Lung (tissue), 12 donors: ENCODE data around the gene DCTN4. TPM values are rescaled to one million over a fixed set of nuclear protein-coding genes. Genes with fewer than 3 reads are reported as not detected.

Experiments used
- ATAC-seq: fragments of 200-7000 bp; cut with Tn5 transposase; one replicate; pipeline ENCODE4 v1.9.1; 2020; ENCODE audit warnings: moderate number of reproducible peaks; ENCODE audit not compliant: insufficient read depth, low FRiP score
- DNase-seq, 3 donors: peaks; one replicate each; pipeline ENCODE4 v3.0.0-alpha.2; 2013 to 2017
- H3K27ac ChIP-seq, 2 donors: one replicate each; pipeline ENCODE4 v1.5.1; 2013; ENCODE audit warnings: mild to moderate bottlenecking in 2 of 2, moderate library complexity in 2 of 2, control low read depth in 1 of 2, inconsistent platforms in 1 of 2, low read depth in 1 of 2, low read length in 1 of 2
- H3K27me3 ChIP-seq, 3 donors: one replicate each; pipeline ENCODE4 v1.5.1; 2013; ENCODE audit warnings: low read length in 2 of 3; ENCODE audit not compliant: control insufficient read depth in 3 of 3, insufficient read depth in 3 of 3
- H3K36me3 ChIP-seq, 4 donors: one replicate each; pipeline ENCODE4 v1.5.1; 2013; ENCODE audit warnings: low read length in 4 of 4, mild to moderate bottlenecking in 1 of 4, moderate library complexity in 1 of 4; ENCODE audit not compliant: control insufficient read depth in 4 of 4, insufficient read depth in 4 of 4
- H3K4me1 ChIP-seq, 5 donors: one replicate each; pipeline ENCODE4 v1.5.1; 2013; ENCODE audit warnings: low read length in 5 of 5, mild to moderate bottlenecking in 2 of 5, moderate library complexity in 1 of 5; ENCODE audit not compliant: control insufficient read depth in 5 of 5, insufficient read depth in 5 of 5
- H3K4me3 ChIP-seq: one replicate; pipeline ENCODE4 v1.5.1; 2013; ENCODE audit warnings: mild to moderate bottlenecking, control low read depth, moderate library complexity
- H3K9ac ChIP-seq, 2 donors: one replicate each; pipeline ENCODE4 v1.5.1; 2013; ENCODE audit warnings: low read length in 2 of 2, control low read depth in 1 of 2; ENCODE audit not compliant: insufficient read depth in 1 of 2
- H3K9me3 ChIP-seq, 4 donors: one replicate each; pipeline ENCODE4 v1.5.1; 2013; ENCODE audit warnings: low read length in 3 of 4, mild to moderate bottlenecking in 1 of 4, moderate library complexity in 1 of 4; ENCODE audit not compliant: control insufficient read depth in 4 of 4, insufficient read depth in 3 of 4
- WGBS, 2 donors: extraction: QIAGEN DNeasy Blood & Tissue Kit; methylation state at CpG; one replicate each; pipeline ENCODE4 v1.1.7; 2013; 5-methylcytosine and 5-hydroxymethylcytosine counted together
- polyA plus RNA-seq, 2 donors: library from polyadenylated mRNA; stranded (reverse); fragments of 200-250 nt; gene quantifications; one replicate each; pipeline ENCODE4 v1.2.1, GENCODE V29; 2013
- total RNA-seq, 2 donors: library from RNA; depleted of rRNA in 1 of 2; stranded (reverse); fragments of >200 nt in 1 of 2; gene quantifications; one replicate each; pipeline ENCODE4 v1.2.1, GENCODE V29; 2014 to 2021
- TF ChIP-seq, protein P1 (sequence below): IDR thresholded peaks from 2 replicates; pipeline ENCODE4 v1.5.1; 2012; ENCODE audit warnings: mild to moderate bottlenecking; ENCODE audit errors: control extremely low read depth, extremely low read depth
- donor health status: control.
- donor health status: control.
- donor health status: Bipolar disorder and iron deficiency.
- donor health status: healthy.
- donor health status: DM: yes; HTN: yes; CAD: no.

The DCTN4 gene
- total and polyA plus RNA-seq, 4 donors: 21.2 to 105 (median 48.1) TPM

DNA sequence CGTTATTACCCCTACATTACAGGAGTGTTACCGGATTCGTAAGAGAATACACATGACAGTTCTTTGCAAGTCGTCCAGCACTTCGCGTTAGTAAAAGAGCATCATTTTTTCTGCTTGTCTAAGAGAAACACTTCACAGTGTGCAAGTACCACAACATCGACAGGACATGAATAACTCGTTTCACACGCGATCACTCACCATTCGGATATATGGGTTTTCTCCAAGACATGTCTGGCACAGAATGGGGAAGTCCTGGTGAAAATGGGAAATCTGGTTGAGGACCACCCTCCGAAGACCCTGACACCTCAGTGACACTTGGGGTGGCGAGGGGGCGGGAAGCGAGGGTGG, 58.6 kb downstream of the DCTN4 start:
- DNase-seq (no peak), ATAC-seq (no peak)
- peaks cover 0 to 18% (median 8%) of the 10 kb centered on the region in 5 donors for H3K4me1 ChIP-seq
- TF ChIP-seq, protein P1, sequence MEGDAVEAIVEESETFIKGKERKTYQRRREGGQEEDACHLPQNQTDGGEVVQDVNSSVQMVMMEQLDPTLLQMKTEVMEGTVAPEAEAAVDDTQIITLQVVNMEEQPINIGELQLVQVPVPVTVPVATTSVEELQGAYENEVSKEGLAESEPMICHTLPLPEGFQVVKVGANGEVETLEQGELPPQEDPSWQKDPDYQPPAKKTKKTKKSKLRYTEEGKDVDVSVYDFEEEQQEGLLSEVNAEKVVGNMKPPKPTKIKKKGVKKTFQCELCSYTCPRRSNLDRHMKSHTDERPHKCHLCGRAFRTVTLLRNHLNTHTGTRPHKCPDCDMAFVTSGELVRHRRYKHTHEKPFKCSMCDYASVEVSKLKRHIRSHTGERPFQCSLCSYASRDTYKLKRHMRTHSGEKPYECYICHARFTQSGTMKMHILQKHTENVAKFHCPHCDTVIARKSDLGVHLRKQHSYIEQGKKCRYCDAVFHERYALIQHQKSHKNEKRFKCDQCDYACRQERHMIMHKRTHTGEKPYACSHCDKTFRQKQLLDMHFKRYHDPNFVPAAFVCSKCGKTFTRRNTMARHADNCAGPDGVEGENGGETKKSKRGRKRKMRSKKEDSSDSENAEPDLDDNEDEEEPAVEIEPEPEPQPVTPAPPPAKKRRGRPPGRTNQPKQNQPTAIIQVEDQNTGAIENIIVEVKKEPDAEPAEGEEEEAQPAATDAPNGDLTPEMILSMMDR: no peak
- peak overlapping the region; percentile 95 to 96 for H3K27ac ChIP-seq
- H3K9me3 ChIP-seq: no peaks in the 10 kb centered on the region
- 2 to 5% methylated on average over 15 of the region's 15 CpGs for WGBS, 2 donors
- peak overlapping the region; percentile 94 to 97 for H3K9ac ChIP-seq
- no peaks in the 10 kb centered on the region for H3K27me3 ChIP-seq
- H3K36me3 ChIP-seq: peaks cover 14 to 36% (median 26%) of the 10 kb centered on the region in 4 donors
- peak overlapping the region; percentile 98 for H3K4me3 ChIP-seq

DNA sequence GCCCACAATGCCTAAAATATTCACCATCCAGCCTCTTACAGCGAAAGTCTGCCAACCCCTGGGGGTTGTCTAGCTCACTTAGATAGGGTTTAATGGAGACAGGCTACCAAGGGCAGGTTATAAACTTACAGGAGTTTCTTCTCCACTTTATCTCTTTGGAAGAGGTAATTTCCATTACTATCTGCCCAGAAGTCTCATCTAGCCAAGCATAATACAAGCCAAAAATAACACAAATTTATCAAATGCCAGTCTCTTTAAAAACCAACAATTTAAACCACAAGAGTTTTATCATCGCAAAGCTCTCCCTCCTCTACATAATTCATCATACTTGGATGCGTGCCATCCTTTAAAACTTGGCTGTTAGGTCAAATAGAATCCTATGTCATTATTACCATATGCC, 64.2 kb downstream of the DCTN4 start:
- Histone ChIP-seq H3K9ac (no peak overlapping the region), H3K4me1 (peaks cover 0 to 7% (median 4%) of the 10 kb centered on the region in 5 donors), H3K4me3 (no peak overlapping the region), H3K9me3 (no peaks in the 10 kb centered on the region), H3K27ac (no peak overlapping the region), H3K36me3 (peaks cover 51 to 72% (median 64%) of the 10 kb centered on the region in 4 donors), H3K27me3 (no peaks in the 10 kb centered on the region)
- ATAC-seq (no peak), DNase-seq (no peak)
- TF ChIP-seq, protein P1: no peak
- 84 to 85% methylated on average over 3 of the region's 3 CpGs for WGBS, 2 donors

DNA sequence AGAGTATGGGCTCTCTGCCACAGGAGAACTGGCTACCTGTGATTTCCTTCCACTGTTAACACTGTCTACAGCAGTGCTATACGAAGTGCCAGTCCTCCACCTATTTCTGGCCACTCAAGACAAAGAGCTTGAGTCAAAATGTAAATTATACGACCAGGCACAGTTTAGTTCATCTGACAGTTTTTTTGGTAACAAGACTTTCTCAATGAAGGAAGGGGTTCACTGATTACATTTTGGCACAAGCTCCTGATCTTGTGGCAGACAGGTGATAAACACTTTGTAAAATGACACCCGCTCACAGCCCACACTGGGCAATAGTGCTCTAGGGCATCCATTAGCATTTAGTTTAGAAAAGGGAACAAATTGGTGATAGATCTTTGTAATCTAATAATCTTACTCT, 66.5 kb downstream of the DCTN4 start:
- Histone ChIP-seq H3K9ac (no peak overlapping the region), H3K27me3 (no peaks in the 10 kb centered on the region), H3K9me3 (no peaks in the 10 kb centered on the region), H3K36me3 (peaks cover 44 to 59% (median 53%) of the 10 kb centered on the region in 4 donors), H3K4me1 (no peaks in the 10 kb centered on the region), H3K27ac (no peak overlapping the region), H3K4me3 (no peak overlapping the region)
- no peak for DNase-seq
- TF ChIP-seq, protein P1: no peak
- WGBS, 2 donors: 86 to 87% methylated on average over 3 of the region's 3 CpGs
- ATAC-seq: no peak

DNA sequence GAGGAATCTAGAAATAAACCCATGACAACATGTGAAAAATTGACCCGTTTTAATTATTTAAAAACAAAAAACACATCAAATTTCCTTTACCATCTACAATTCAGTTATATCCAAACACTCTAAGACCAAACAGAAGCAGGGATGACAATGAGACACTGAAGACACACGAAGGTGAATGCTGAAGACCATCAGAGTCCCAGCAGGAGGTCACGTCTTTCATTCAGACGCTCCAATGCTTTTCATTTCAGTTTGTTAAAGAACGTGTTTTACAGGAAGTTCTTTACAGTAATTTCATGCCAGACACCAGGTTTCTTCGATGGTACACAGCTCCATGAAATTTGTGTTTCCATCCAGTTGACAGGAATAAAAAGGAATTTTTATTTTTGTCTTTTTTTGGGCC, 68.1 kb downstream of the DCTN4 start:
- no peak for ATAC-seq
- Histone ChIP-seq H3K4me3 (no peak overlapping the region), H3K4me1 (no peaks in the 10 kb centered on the region), H3K27me3 (no peaks in the 10 kb centered on the region), H3K27ac (no peak overlapping the region), H3K9ac (no peak overlapping the region), H3K9me3 (no peaks in the 10 kb centered on the region), H3K36me3 (peaks cover 37 to 47% (median 41%) of the 10 kb centered on the region in 4 donors)
- TF ChIP-seq, protein P1: no peak
- 79 to 82% methylated on average over 6 of the region's 6 CpGs for WGBS, 2 donors
- DNase-seq: no peak
